IPS-18c (cell line): ENCODE measurements around the gene SLC48A1.

ENCODE experiments used
- H3K4me3 ChIP-seq: 2 replicates; pipeline ENCODE4 v1.7.0; 2013; ENCODE audit warnings: low read depth, mild to moderate bottlenecking, low read length, moderate library complexity; ENCODE audit not compliant: insufficient read depth
- H3K9me3 ChIP-seq: one replicate; pipeline ENCODE4 v1.6.1; 2013; ENCODE audit warnings: mild to moderate bottlenecking, low read length, moderate library complexity; ENCODE audit not compliant: control insufficient read depth, insufficient read depth

SLC48A1 gene

GRCh38 chr12:47741340-47741703 lies 31.7 kb upstream of the SLC48A1 start:
- Histone ChIP-seq H3K9me3 (no peaks in the 10 kb centered on the region), H3K4me3 (no peak overlapping the region)

DNA sequence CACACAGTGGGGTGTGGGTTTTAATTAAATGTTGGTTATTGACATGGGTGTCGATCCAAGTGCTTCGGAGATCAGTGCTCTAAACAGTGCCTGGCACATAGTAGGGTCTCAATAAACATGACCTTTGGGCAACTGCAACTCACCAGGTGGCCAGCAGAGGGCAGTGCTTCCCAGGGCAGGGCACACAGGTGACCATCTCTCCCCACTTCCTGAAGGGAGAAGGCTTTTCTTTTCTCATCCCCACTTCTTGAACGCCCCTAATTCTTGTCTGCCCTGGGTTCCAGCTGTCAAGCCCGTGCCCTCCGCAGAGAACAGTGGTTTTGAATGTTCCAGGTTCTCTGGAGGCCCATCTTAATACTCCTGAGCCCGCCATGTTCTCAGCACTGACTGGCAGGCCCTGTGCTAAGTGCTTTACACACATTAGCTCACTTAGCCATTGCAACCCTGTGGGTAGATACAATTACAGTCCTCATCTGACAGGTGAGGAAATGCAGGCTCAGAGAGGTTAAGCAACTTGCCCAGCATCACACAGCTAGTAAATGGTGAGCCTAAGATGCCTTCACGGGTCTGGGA lies 30.7 kb upstream of the SLC48A1 start:
- no peaks in the 10 kb centered on the region for H3K9me3 ChIP-seq
- no peak overlapping the region for H3K4me3 ChIP-seq

DNA sequence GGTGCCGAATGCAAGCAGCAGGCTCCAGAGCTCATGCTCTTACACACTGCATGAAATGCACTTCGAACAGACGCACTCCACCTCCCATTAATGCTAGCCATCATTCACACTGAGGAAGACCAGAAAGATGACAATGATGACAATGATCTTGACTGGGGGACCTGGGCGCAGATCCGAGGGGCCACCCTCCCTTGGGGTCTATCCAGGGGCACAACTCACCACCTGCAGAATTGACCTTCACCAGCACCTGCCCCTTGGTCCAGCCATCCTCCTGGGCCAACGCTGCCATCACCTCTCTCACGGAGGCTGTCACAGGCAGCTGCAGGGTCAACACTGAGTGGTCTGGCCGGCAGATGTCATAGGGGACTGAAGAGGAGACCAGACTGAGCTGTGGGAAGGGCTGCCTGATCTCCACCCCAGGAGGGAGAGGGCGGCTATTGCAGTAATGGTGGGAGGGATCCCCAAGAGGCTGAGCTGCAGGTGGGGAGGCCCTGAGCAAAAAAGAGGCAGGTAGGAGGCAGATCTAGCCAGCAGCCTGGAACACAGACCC lies 29.7 kb upstream of the SLC48A1 start:
- H3K4me3 ChIP-seq: no peak overlapping the region
- no peaks in the 10 kb centered on the region for H3K9me3 ChIP-seq

DNA sequence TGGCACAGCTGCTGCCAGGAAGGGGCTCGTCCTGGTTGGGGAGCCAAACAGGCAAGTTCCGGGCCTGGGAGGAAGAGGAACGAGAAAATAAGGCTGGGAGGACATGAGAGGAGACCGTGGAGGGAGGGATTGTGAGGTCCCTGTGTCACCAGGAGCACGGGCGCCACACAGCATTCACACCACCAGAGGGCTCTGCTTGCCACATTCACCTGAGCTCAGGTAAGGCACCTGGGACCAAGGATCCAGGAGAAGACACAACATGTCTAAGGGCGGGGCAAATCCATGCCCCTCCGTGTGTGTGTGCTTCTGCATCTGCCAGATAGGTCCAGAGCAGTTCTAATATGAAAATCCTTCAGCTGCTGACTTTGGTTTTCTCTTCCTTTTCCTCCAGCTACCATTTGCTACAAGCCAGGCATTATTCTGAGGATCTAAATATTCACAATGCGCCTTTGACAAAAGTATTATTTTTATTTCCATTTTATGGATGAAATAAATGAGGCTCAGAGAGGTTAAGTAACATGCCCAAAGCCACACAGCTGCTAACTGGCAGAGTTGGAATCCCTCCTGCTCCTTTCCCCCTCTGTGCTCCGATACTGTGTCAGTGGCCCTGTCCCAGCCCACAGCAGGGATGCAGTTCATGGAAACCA lies 28.9 kb upstream of the SLC48A1 start:
- Histone ChIP-seq H3K4me3 (no peak overlapping the region), H3K9me3 (no peaks in the 10 kb centered on the region)

GRCh38 chr12:47744778-47745436 lies 28.1 kb upstream of the SLC48A1 start:
- Histone ChIP-seq H3K4me3 (no peak overlapping the region), H3K9me3 (no peaks in the 10 kb centered on the region)

GRCh38 chr12:47745485-47746041 lies 27.5 kb upstream of the SLC48A1 start:
- Histone ChIP-seq H3K9me3 (no peaks in the 10 kb centered on the region), H3K4me3 (no peak overlapping the region)

DNA sequence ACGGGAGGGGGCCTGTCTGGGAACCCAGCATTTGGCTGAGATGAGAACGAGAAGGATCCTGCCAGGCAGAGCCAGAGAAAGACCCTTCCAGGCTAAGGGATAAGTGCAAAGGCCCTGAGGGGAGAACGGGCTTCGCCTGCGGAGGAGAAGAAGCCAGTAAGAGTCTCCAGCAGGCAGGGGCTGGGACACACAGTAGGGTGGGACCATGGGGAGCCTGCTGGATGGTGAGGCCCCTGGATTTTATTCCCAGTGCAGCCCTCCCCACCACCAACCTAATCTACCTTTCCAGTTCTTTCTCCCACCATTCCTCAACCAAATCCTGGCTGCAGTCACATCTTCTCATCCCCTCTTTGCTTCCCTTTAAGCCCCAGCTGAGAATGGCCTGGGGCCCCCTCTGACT lies 27.0 kb upstream of the SLC48A1 start:
- H3K9me3 ChIP-seq: no peaks in the 10 kb centered on the region

GRCh38 chr12:47746523-47746922 lies 26.5 kb upstream of the SLC48A1 start:
- Histone ChIP-seq H3K9me3 (no peaks in the 10 kb centered on the region), H3K4me3 (no peak overlapping the region)

More for the DNA sequence above, 27.0 kb upstream of the SLC48A1 start:
- no peak overlapping the region for H3K4me3 ChIP-seq

GRCh38 chr12:47747126-47747525 lies 25.9 kb upstream of the SLC48A1 start:
- Histone ChIP-seq H3K4me3 (no peak overlapping the region), H3K9me3 (no peaks in the 10 kb centered on the region)

- Histone ChIP-seq H3K9me3 (no peaks in the 10 kb centered on the region), H3K4me3 (no peak overlapping the region)
Observed at GRCh38 chr12:47747596-47748506, 25.2 kb upstream of the SLC48A1 start.

GRCh38 chr12:47748507-47748828 lies 24.6 kb upstream of the SLC48A1 start:
- no peaks in the 10 kb centered on the region for H3K9me3 ChIP-seq
- no peak overlapping the region for H3K4me3 ChIP-seq

- Histone ChIP-seq H3K9me3 (no peaks in the 10 kb centered on the region), H3K4me3 (no peak overlapping the region)
Observed at GRCh38 chr12:47748899-47749298, 24.1 kb upstream of the SLC48A1 start.

DNA sequence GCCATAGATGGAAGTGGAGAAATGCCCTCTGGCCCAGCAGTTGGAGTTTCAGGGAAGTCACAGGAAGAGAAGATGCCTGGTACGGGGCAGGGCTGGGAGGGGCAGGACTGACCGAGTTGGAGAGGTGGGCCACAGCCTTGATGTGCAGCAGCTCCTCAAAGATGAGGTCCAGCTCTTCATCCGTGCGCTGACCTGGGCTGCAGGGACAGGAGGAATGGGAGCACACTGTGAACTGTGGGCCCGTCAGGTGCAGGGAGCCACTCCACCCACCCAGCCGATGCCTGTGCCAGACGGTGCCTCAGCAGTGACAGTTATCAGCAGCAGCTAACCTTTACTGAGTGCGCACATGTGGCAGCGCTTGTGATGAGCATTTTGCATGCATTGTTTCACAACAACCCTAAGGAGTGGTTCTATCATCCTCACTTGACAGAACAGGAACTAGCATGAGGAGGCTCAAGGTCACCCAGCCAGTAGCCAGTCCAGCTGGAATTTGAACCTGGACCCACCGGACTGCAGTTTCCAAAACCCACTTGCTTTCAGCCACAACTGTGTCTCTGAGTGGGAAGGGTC lies 22.7 kb upstream of the SLC48A1 start:
- Histone ChIP-seq H3K4me3 (no peak overlapping the region), H3K9me3 (no peaks in the 10 kb centered on the region)

DNA sequence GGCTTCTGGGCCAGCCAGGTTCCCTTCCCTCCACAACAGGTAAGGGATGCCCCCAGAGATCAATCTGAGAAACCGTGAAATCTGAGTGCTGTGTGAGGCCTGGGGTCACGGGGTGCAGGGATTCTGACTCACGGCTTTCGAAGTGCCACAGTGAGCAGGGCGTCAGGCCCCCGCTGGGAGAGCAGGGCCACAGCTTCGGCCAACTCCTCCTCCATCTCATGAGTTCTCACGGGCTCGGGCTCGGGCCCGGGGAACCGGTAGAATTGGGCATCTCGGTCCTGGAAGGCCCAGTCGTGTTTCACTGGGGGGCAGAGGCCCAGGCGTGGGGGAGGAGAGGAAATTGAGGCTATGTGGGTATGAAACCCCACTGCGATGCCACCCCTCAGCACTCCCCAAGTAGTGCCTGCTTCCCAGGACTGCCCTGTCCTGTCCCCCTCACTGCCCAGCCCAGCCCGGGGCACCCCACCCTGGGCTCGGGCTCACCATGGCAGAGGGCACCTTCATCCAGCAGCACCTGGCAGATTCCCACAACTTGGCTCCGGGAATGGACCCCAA lies 22.0 kb upstream of the SLC48A1 start:
- Histone ChIP-seq H3K9me3 (no peaks in the 10 kb centered on the region), H3K4me3 (no peak overlapping the region)

DNA sequence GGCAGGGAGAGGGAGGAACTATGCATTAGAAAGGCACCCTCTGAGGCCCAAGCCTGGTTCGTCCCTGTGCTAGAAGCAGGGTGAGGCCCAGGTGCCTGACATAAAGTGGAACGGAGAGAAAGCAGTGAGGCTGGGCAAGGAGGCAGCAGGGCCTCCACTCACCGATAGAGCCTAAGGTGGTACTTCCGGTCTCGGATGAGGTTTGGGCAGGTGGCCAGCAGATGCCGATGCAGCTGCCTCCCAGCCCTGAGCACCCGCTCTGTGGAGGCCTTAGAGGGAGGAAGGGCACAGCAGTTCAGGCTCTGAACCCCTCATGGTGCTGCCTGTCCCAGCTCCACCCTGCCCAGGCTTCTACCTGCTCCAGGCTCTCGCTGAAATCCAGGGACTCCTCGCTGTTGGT lies 21.5 kb upstream of the SLC48A1 start:
- no peak overlapping the region for H3K4me3 ChIP-seq
- H3K9me3 ChIP-seq: no peaks in the 10 kb centered on the region

- Histone ChIP-seq H3K9me3 (no peaks in the 10 kb centered on the region), H3K4me3 (no peak overlapping the region)
Observed at GRCh38 chr12:47752121-47752520, 20.9 kb upstream of the SLC48A1 start.

DNA sequence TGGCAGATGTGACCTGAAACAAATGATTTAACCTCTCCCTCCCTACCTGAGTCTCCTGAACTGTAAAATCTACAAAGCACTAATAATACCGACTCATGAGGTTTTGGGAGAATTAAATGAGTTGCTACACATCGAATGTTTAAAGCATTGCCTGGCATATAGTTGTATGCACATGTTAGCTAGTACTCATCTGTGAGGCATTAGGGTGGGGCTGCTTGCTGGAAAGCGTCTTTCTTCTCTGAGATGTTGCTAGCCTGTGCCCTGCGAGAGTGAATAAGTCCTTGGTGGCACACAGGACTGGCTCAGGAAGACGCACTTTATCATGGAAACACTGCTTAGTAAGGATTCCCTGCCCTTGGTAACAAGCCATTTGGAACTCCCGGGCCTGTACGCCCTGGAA lies 20.5 kb upstream of the SLC48A1 start:
- H3K4me3 ChIP-seq: no peak overlapping the region
- H3K9me3 ChIP-seq: no peaks in the 10 kb centered on the region
